Kidney glomerular epithelial cell (primary cell): ENCODE measurements around the gene CPE.

Experiments
- DNase-seq: peaks from one replicate; lab custom pipeline; 2025; lab: John Stamatoyannopoulos, UW

CPE gene

DNA sequence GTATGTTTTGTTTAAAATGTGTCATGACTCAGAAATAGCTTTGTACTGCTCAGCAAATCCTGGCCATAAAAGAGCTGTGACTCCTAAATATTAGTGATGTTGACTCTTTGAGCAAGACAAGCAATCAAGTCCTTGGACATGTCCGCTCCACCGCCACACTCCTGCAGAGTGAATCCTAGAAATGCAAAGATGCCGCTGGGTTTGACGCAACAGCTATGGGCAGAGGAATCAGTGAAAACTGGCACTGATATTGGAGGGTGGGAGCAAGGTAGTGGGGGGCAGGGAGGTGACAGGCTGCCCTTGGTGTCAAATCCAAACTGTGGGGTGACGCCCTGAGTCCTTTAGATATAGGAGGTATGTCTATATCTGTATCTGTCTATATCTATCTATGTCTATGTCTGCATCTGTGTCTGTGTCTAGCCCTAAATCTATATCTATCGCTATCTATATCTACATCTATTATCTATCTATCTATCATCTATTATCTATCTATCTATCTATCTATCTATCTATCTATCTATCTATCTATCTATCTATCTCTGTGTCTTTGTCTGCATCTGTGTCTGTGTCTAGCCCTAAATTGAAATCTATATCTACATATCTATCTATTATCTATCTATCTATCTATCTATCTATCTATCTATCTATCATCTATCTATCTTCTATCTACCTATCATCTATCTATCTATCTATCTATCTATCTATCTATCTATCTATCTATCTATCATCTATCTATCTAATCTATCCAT lies 129.7 kb downstream of the CPE start:
- no peak for DNase-seq

DNA sequence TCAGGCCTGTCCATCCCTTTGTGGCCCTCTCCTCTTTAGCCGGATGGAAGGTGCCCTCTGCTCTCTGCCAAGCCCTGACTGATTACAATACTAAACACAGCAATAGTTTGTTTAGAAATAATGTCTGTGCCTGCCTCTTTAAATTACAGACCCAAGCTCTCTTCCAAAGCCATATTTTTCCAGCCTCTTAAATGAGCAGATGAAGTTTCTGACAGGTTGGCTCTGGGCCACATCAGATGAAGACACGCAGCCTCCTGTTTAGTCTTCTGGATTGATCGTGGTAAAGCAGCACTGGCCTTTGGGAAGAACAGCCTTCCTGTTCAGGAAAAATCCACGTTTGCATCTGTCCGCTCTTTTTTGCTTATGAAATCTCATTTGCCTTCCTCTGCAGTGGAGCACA lies 133.6 kb downstream of the CPE start:
- no peak for DNase-seq

DNA sequence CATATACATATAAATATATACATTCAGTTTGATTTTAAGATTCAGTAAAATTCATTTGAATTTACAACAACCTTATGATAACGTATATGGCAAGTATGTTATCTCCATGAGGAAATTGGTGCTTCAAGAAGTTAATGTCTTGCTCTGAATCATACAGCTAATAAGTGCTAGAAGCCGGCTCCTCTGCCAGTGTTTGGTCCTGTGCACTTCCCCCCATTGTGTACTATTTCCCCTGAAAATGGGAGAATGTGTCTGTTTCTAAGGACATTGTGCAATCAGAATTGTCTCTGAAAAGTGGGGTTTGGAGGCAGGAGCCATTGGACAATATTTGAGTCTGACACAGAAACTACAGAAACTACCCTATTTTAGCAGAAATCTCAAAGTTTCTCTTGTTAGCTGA lies 135.9 kb downstream of the CPE start:
- no peak for DNase-seq

DNA sequence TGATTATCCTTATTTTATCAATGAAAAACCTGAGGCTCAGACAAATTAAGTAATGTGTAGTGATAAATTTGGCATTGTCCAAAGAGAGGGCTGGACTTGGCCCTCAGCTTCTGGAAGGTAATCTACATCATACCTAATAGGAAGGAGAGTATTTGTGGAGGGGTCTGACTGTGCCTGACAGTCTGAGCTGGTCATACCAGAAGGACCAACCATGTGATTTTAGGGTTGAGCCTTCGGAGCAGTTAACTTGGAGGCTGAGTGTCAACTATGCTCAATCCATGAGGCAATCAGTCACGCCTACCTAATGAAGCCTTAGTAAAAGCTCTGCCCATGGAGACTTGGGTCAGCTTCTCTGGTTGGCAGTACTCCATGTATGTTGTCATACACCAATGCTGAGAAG lies 136.4 kb downstream of the CPE start:
- no peak for DNase-seq

DNA sequence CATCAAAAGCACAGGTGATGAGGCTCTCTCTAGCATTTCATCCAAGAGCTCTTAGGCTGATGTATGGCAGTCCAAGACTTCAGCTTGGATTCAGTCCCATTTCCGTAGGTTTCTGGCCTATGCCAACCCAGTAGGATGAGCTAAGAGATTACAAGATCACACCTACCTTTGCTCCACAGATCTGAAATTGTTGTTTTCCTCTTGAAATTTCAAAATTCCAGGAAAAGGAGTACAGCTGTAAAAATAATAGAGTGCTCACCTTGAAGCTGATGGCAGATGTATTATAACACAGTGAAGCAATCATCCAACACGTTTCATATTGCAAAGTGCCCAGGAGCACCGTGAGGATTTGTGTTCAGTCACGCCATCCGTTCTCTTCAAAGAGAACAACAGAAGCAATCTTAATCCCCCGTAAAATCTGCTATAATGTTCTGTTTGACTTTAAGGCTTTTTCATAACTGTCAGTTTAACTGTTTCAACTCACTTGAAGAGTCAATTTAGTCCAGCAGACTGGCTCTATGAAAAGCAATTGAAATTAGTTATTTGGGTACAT lies 137.5 kb downstream of the CPE start:
- no peak for DNase-seq

DNA sequence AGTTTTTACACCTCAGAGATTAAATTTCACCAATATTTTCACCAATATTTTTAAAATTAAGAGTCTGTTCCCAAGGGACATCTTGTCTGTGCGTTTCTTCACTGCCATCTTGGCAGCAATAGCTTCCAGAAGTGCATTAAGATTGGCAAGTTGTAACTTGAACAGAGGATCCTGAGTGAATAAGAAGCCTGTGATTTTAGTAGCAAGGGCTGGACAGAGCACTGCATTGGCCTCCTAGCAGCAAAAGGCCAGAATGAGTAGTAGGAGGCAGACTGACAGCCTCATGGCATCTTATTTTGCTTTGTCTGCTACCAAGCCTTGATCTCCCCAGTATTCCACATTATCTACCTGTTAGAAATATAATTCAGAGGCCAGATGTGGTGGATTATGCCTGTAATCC lies 138.4 kb downstream of the CPE start:
- DNase-seq = no peak

DNA sequence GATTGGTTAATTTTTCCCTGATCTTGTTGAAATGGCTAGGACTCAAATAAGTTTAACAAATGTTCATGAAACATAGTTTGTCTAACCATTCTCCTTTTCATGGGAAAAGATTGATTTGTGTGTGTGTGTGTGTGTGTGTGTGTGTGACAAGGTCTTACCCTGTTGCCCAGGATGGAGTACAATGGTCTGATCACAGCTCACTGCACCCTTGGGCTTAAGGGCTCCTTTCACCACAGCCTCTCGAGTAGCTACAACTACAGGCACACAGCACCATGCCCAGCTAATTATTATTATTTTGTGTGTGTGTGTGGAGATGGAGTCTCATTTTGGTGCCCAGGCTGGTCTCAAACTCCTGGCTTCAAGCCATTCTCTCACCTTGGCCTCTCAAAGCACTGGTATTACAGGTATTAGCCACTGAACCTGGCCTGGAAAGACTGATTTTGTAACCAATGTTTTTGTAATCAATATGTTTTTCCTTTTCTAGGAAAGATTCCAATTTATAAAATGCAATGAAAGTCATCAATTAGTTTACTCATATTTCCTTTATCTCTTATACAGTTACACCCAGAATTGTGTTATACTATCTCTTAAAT lies 139.3 kb downstream of the CPE start:
- no peak for DNase-seq

DNA sequence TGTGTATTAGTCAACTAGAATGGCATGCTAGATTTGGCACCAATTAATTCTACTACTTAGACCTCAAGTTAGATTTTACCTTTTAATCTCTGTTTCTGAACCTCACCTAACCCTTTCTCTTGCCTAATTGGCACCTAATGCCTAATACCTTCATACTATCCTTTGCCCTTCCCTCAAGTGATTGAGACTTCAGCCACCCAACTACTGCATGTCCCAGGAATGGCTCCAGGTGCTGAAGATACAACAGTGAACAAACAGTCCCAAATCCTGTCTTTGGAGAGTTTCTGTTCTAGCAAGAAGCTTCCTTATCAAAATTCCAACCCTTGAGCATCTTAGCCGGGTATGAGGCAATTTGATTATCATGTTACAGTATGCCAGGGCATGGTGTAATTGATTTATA lies 139.9 kb downstream of the CPE start:
- no peak for DNase-seq

DNA sequence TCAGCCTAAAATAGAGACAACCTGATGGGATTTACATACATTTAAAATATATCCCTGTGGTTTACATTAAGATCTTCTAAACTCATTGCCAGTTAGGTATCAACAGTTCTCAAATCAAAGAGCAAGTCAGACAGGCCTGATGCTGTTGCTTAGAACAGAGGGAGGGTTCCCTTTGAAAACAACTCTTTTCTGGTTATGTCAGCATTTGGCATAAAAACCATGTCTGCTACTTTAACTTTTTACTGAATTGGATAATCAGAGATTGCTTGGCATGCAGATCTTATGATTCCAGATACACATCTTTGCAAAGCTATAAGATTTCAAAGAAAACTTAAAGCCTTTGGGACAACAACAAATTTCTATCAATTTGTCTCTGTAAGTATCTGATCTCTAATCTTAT lies 140.8 kb downstream of the CPE start:
- no peak for DNase-seq

DNA sequence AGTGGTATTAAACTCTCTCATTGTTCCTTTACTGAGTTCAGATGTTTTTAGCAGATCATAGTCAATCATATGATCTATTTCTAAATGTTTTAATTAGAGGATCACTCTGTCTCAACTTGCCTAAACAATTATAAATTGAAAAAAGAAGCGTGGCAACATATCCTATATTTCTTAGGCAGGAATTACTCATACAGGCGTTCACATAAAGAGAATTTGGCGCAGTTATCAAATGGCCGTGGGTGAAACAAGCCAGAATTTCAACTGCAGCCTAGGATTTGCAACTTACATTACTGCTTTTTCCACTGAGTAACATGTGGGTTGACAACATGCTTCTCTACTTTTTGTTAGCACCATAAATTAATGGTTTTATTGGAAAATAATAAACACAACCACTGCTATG lies 141.3 kb downstream of the CPE start:
- no peak for DNase-seq

DNA sequence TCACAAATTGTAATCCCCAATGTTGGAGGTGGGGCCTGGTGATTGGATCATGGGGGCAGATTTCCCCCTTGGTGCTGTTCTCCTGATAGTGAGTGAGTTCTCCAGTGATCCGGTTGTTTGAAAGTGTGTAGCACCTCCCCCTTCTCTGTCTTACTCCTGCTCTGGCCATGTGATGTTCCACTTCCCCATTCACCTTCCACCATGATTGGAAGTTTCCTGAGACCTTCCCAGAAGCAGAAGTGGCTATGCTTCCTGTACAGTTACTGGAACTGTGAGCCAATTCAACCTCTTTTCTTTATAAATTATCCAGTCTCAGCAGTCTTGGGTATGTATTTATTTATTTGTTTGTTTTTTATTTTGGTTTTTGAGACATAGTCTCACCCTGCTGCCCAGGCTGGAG lies 143.2 kb downstream of the CPE start:
- no peak for DNase-seq

DNA sequence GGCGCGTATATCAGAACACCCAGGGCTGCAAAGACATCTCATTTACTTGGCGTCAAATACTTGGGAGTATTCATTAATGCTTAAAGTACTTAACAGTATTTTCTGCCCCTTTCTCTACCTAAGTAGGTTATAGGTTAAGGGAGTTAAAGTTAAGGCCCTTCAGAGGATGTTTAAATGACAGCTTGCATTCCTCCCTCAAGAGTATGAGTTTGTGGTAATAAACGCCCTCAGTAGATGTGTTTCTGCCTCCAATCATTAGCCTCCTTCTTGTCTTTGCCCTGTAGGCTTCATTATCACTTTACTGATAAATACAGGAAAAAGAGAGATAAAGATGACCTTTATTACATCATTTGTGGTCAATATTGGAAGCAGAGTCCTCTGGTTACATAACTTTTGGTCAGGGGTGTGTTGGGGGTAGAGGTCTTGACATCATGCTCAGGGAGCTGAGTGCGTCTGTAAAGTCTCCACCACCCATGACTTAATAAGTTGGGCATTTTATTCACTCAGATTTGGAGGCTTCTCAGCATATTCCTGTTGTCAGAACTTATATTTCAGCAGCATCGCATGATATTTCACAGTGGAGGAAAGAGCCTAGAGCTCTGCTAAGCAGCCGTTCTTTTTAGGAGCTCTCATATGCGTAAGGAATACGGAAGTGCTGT lies 145.9 kb downstream of the CPE start:
- no peak for DNase-seq

DNA sequence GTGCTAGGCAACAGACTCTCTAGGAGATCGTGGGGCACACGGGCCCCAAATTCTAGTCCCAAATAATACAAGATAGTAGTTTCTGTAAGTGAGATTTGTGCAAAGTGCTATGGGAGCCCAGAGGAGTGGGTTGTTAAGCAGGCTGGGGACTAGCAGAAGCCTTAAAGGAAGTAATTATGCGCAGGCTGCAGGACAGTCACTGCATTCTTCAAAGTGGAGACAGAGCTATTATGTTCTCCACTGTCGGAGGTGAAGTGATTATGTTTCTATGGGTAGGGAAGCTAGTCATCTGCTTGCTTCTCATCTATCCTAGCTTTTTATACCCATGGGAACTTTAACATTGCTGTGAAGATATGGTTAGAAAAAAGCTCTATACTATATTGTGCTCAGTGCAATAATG lies 154.2 kb downstream of the CPE start:
- DNase-seq = no peak

DNA sequence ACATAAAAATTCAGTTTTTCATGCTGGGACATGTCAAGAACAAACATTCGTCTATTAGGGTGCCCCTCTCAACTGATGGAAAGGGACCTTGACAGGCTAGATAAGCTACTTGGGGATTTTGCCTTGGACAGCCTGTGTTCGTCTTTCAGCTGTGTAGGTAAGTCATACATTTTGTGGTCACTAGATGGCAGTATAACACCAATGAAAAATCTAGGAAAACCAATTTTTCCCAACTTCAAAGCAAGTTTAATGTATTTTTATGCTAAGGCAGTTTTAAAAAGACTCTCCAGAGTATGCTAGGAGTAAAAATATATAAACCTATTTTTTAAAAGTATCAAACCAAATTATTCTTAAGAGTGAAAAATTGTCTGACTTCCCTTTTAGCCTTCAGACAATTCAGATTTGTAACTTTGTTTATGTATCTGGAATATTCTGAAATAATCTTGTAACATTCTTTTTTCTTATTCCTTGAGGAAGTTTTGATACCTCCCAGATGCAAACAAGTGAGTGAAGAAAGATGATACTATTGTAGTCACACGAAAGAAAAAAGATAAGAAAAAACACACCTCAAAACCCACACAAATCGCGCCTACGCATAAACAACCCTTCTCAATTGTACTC lies 158.3 kb downstream of the CPE start:
- DNase-seq = peak; percentile 67

DNA sequence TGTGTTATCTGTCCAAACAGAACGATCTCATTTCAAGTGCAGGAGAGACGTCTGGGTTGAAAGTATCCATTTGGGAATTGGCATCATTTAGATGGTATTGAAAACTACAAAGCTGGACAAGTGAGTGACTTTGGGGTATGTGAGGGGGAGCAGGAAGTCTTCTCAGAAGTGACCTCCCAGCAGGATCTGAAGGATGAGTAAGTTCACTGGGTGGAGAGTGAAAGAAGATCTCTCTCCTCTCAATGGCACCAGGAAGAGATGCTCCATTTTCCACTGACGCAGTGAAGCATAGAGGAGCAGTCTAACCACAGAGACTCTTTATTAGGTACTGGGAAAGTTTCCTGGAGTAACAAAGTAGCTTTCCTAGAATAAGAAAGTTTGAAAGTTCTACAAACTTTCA lies 161.0 kb downstream of the CPE start:
- DNase-seq = peak; percentile 75

DNA sequence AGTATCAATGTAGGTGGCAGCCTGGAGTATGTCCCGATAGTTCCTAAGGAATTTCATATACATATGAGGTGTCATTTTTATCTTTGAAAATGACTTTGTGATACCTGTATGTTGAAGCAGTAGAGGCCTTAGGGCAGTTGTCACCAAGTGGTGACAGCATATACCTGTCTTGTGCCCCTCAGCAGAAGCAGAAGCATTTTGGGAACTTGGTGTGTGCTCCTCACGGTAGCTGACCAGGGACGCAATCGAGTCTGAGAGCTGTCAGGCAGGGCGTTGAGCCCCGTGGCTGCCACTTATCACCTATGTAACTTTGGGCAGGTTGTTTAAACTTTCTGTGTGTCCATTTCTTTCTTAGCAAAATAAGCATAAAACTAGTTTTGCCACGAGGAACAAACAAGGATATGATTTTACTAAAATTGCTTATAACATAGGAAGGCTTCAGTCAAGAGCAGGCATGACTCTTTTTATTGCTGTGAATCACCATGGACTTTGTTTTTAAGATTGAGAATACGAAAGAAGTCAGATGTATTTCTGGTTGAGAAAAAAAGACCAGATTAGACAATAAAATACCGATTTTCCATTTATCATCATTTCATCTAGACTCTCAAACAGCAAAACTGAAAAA lies 161.5 kb downstream of the CPE start:
- DNase-seq = no peak

DNA sequence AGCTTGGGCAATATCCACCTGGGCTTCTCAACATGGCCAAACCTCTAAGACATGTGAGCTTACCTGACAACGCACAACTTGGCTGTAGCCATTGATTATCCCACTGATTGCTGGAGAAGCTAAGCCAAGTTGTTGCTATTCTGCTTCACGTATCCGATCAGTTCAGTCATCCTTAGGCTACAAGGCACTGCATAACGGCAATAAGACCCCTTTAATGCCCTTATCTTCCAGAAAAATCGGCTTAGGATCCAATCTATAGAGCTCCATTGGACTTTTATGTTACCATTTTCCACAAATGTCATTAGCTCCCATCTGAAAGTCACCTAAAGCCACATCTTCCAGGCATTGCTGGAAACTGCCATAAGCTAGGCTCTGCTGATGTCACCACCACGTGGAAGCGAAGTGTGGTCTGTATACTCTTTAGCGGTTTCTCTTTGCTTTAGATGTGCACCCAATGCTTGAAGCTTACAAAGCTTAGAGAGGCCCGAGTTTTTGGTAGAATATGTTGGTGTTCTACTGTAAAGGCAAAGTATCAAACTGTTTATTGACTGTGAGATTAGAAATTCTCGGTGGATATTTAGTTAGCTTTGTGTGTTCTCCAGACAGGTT lies 163.1 kb downstream of the CPE start:
- no peak for DNase-seq

DNA sequence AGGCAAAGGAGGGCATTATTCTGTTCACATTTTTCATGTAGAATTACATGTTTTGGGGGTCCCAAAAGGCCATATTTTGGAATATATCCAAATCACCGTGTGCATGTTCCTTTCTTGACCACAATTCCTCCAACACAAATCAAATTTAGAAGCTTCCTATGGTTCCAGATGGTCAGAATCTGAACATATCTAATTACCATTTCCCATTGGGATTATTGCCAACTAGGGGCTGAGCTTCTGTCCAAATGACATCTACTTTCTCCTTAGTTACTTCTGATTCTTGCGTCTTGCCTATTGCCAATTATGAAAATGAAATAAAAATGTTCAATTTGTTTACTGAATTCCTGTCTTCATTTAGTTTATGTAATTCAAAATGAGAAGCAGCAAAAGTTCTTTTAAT lies 163.7 kb downstream of the CPE start:
- no peak for DNase-seq
